ENCODE measurements around the gene KPNA1. TPM values are rescaled to one million over a fixed set of nuclear protein-coding genes. Genes with fewer than 3 reads are reported as not detected.
A peak's percentile ranks its signal among the peaks of the same experiment; 100 is the strongest.

The KPNA1 gene
- polyA plus RNA-seq (2013, experiment 1 of 2; ENCODE audit: insufficient read length), result 47.5 TPM
- 55.5 TPM for polyA plus RNA-seq (2013, experiment 2 of 2; ENCODE audit: insufficient read length)

- peak; percentile 90 for DNase-seq
These were observed at the start of gene KPNA1 for GRCh38 chr3:122514123-122515019. KPNA1 (minus strand) TSS chr3:122514939; CDS start chr3:122496565, 18,374 bp downstream.

GRCh38 chr3:122564155-122564912 is 49.6 kb upstream of the KPNA1 start, which contains the start of the genes DTX3L and PARP9:
DTX3L (plus strand) TSS chr3:122564338; CDS start chr3:122564427, 89 bp downstream.
PARP9 (minus strand) TSS chr3:122564300; CDS start chr3:122559620, 4,680 bp downstream.
- peak; percentile 84 for DNase-seq

GRCh38 chr3:122563717-122564025 is 48.9 kb upstream of the KPNA1 start:
- DNase-seq, result peak; percentile 21

- peak; percentile 14 for DNase-seq
These were observed 48.4 kb upstream of the KPNA1 start for GRCh38 chr3:122562923-122563716.

GRCh38 chr3:122560680-122561079 is 45.9 kb upstream of the KPNA1 start:
- peak; percentile 62 for DNase-seq

- no peak for DNase-seq
These were observed 45.2 kb upstream of the KPNA1 start for GRCh38 chr3:122559906-122560305.

GRCh38 chr3:122558605-122559004 is 43.9 kb upstream of the KPNA1 start:
- no peak for DNase-seq

GRCh38 chr3:122557356-122557755 is 42.6 kb upstream of the KPNA1 start:
- DNase-seq, result no peak

- peak; percentile 11 for DNase-seq
These were observed 40.7 kb upstream of the KPNA1 start for GRCh38 chr3:122555275-122556071.

GRCh38 chr3:122553171-122553570 is 38.4 kb upstream of the KPNA1 start:
- DNase-seq, result no peak

GRCh38 chr3:122548619-122549018 is 33.9 kb upstream of the KPNA1 start:
- DNase-seq, result no peak

GRCh38 chr3:122548076-122548475 is 33.3 kb upstream of the KPNA1 start:
- no peak for DNase-seq

- DNase-seq, result no peak
These were observed 31.4 kb upstream of the KPNA1 start for GRCh38 chr3:122546151-122546550.

- DNase-seq, result no peak
These were observed 24.3 kb upstream of the KPNA1 start for GRCh38 chr3:122538956-122539490.

- DNase-seq, result no peak
These were observed 21.9 kb upstream of the KPNA1 start for GRCh38 chr3:122536632-122537001.

- DNase-seq, result no peak
These were observed 21.4 kb upstream of the KPNA1 start for GRCh38 chr3:122535964-122536631.

GRCh38 chr3:122533931-122534334 is 19.2 kb upstream of the KPNA1 start:
- peak; percentile 40 for DNase-seq

GRCh38 chr3:122533480-122533879 is 18.7 kb upstream of the KPNA1 start:
- DNase-seq, result no peak

- no peak for DNase-seq
These were observed 15.4 kb upstream of the KPNA1 start for GRCh38 chr3:122530164-122530563.

GRCh38 chr3:122523317-122523716 is 8.6 kb upstream of the KPNA1 start:
- no peak for DNase-seq

- no peak for DNase-seq
These were observed 6.1 kb upstream of the KPNA1 start for GRCh38 chr3:122520861-122521260.

Measured in fibroblast of skin of scalp (primary cell).